GM23338 (cell line): ENCODE results near the gene TOX2. TPM values are rescaled to one million over a fixed set of nuclear protein-coding genes. Genes with fewer than 3 reads are reported as not detected.

Source experiments
- ATAC-seq: fragments of 200-7000 bp; cut with Tn5 transposase; 3 replicates; pipeline ENCODE4 v1.9.1; 2020
- DNase-seq: peaks from one replicate; pipeline ENCODE4 v3.0.0-alpha.2; 2015; ENCODE audit warnings: low spot score
- H2AFZ ChIP-seq: fragments of 200-600 bp; sonication (generic); 2 replicates; pipeline ENCODE4 v1.8.0; 2016; ENCODE audit warnings: antibody characterized with exemption, mild to moderate bottlenecking, moderate library complexity
- H3F3A ChIP-seq: fragments of 200-600 bp; sonication (generic); replicated peaks from 2 replicates; pipeline ENCODE4 v1.8.0; 2017; ENCODE audit warnings: antibody characterized with exemption, mixed run types, low read depth
- H3K27ac ChIP-seq: fragments of 200-600 bp; sonication (generic); 2 replicates; pipeline ENCODE4 v1.6.1; 2016; ENCODE audit warnings: low read depth
- H3K27me3 ChIP-seq: fragments of 200-600 bp; sonication (generic); 2 replicates; pipeline ENCODE4 v1.8.0; 2016; ENCODE audit warnings: mild to moderate bottlenecking, mixed run types, moderate library complexity; ENCODE audit not compliant: insufficient read depth
- H3K36me3 ChIP-seq: fragments of 200-600 bp; sonication (generic); 2 replicates; pipeline ENCODE4 v1.8.0; 2016; ENCODE audit warnings: mild to moderate bottlenecking; ENCODE audit not compliant: insufficient read depth
- H3K4me1 ChIP-seq: fragments of 200-600 bp; sonication (generic); 2 replicates; pipeline ENCODE4 v1.8.0; 2016; ENCODE audit warnings: mild to moderate bottlenecking, moderate library complexity; ENCODE audit not compliant: insufficient read depth
- H3K4me2 ChIP-seq: fragments of 200-600 bp; sonication (generic); 2 replicates; pipeline ENCODE4 v1.7.1; 2017; ENCODE audit warnings: mixed run types
- H3K4me3 ChIP-seq: fragments of 200-600 bp; sonication (generic); 2 replicates; pipeline ENCODE4 v1.6.1; 2016; ENCODE audit warnings: mixed run types
- H3K79me2 ChIP-seq: fragments of 200-600 bp; sonication (generic); replicated peaks from 2 replicates; pipeline ENCODE4 v1.8.0; 2017; ENCODE audit warnings: mild to moderate bottlenecking; ENCODE audit not compliant: insufficient read depth
- H3K9me2 ChIP-seq: fragments of 200-600 bp; sonication (generic); 2 replicates; pipeline ENCODE4 v1.8.0; 2017; ENCODE audit not compliant: insufficient read depth
- H4K20me1 ChIP-seq: fragments of 200-600 bp; sonication (generic); replicated peaks from 2 replicates; pipeline ENCODE4 v1.8.0; 2017; ENCODE audit warnings: mild to moderate bottlenecking; ENCODE audit not compliant: insufficient read depth
- H3K27ac Mint-ChIP-seq: 2 replicates; pipeline ENCODE4 v1.8.0; 2020; ENCODE audit warnings: inconsistent platforms, mild to moderate bottlenecking, moderate library complexity, mixed read lengths
- H3K27me3 Mint-ChIP-seq: 3 replicates; pipeline ENCODE4 v1.8.0; 2022; ENCODE audit warnings: low read depth, mild to moderate bottlenecking, moderate library complexity, mixed read lengths, inconsistent platforms; ENCODE audit not compliant: insufficient read depth, poor library complexity
- H3K36me3 Mint-ChIP-seq: 3 replicates; pipeline ENCODE4 v1.8.0; 2021; ENCODE audit warnings: low read depth, mild to moderate bottlenecking, inconsistent platforms, moderate library complexity, mixed read lengths
- H3K4me1 Mint-ChIP-seq: 3 replicates; pipeline ENCODE4 v1.8.0; 2020; ENCODE audit warnings: mild to moderate bottlenecking, inconsistent platforms, mixed read lengths
- H3K4me3 Mint-ChIP-seq: 3 replicates; pipeline ENCODE4 v1.8.0; 2021; ENCODE audit warnings: moderate library complexity, mild to moderate bottlenecking, inconsistent platforms, mixed read lengths
- H3K9me3 Mint-ChIP-seq: 3 replicates; pipeline ENCODE4 v1.8.0; 2020; ENCODE audit warnings: moderate library complexity, mild to moderate bottlenecking, inconsistent platforms, mixed read lengths
- CREB1 ChIP-seq: fragments of 250-450 bp; sonication (Bioruptor Pico); IDR thresholded peaks from 2 replicates; pipeline ENCODE4 v1.5.0; 2020; ENCODE audit warnings: low read depth, mild to moderate bottlenecking, moderate library complexity
- EZH2phosphoT487 ChIP-seq: fragments of 200-600 bp; sonication (generic); IDR thresholded peaks from one replicate; pipeline ENCODE4 v1.8.1; 2018; ENCODE audit warnings: antibody characterized with exemption; ENCODE audit not compliant: unreplicated experiment
- NANOG ChIP-seq: IDR thresholded peaks from 2 replicates; pipeline ENCODE4 v1.6.1; 2016; ENCODE audit warnings: antibody characterized with exemption, borderline replicate concordance
- POLR2AphosphoS5 ChIP-seq: IDR thresholded peaks from 2 replicates; pipeline ENCODE4 v1.6.1; 2016; ENCODE audit warnings: antibody characterized with exemption, low read depth
- polyA plus RNA-seq: library from polyadenylated mRNA; unstranded; fragments of >200 nt; fragmentation: Nextera tagmentation; extraction: Ambion mirVana; gene quantifications from 2 replicates; pipeline ENCODE4 v1.2.1, GENCODE V29; 2016
- total RNA-seq: library from RNA; depleted of rRNA; stranded (reverse); fragments of >200 nt; shearing (Covaris generic); gene quantifications from 2 replicates; pipeline ENCODE4 v1.2.3, GENCODE V29; 2014
- TF ChIP-seq, protein P1 (sequence below): fragments of 250-450 bp; sonication (Bioruptor Pico); IDR thresholded peaks from 2 replicates; pipeline ENCODE4 v1.5.0; 2020; ENCODE audit warnings: mild to moderate bottlenecking, moderate library complexity
- TF ChIP-seq, protein P2 (sequence below): IDR thresholded peaks from 2 replicates; pipeline ENCODE4 v1.6.1; 2016; ENCODE audit warnings: antibody characterized with exemption
- TF ChIP-seq, protein P3 (sequence below): IDR thresholded peaks from one replicate; pipeline ENCODE4 v1.6.1; 2018; ENCODE audit warnings: antibody characterized with exemption; ENCODE audit not compliant: unreplicated experiment
- TF ChIP-seq, protein P4 (sequence below), 2 experiments: fragments of 200-600 bp in 1 of 2; sonication (generic) in 1 of 2; conservative IDR thresholded peaks; 2 replicates each; pipeline versions ENCODE4 v1.5.1 to v1.6.1; 2016 to 2017; ENCODE audit warnings: antibody characterized with exemption in 2 of 2, low read depth in 2 of 2, mild to moderate bottlenecking in 2 of 2, moderate library complexity in 1 of 2

Gene TOX2
- total and polyA plus RNA-seq, 2 experiments from 2014 or later, result 1.4 to 1.5 TPM

DNA sequence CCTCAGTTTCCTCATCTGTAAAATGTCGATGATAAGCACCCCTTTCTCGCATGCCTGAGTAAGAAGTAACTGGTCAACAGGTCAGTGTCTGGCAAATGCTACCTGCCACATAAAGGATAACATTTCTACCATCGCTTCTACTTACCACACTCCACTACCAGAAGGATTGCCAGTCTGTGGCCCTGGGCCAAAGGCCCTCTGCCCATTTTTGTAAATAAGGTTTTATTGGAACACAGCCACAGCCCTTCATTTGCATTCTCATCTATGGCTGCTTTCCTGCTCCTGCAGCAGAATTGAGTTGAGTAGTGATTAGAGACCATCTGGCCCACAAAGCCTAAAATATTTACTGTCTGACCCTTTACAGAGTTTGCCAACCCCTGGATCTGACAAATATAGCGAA lies 121.8 kb downstream of the TOX2 start (continued):
- TF ChIP-seq, protein P1, sequence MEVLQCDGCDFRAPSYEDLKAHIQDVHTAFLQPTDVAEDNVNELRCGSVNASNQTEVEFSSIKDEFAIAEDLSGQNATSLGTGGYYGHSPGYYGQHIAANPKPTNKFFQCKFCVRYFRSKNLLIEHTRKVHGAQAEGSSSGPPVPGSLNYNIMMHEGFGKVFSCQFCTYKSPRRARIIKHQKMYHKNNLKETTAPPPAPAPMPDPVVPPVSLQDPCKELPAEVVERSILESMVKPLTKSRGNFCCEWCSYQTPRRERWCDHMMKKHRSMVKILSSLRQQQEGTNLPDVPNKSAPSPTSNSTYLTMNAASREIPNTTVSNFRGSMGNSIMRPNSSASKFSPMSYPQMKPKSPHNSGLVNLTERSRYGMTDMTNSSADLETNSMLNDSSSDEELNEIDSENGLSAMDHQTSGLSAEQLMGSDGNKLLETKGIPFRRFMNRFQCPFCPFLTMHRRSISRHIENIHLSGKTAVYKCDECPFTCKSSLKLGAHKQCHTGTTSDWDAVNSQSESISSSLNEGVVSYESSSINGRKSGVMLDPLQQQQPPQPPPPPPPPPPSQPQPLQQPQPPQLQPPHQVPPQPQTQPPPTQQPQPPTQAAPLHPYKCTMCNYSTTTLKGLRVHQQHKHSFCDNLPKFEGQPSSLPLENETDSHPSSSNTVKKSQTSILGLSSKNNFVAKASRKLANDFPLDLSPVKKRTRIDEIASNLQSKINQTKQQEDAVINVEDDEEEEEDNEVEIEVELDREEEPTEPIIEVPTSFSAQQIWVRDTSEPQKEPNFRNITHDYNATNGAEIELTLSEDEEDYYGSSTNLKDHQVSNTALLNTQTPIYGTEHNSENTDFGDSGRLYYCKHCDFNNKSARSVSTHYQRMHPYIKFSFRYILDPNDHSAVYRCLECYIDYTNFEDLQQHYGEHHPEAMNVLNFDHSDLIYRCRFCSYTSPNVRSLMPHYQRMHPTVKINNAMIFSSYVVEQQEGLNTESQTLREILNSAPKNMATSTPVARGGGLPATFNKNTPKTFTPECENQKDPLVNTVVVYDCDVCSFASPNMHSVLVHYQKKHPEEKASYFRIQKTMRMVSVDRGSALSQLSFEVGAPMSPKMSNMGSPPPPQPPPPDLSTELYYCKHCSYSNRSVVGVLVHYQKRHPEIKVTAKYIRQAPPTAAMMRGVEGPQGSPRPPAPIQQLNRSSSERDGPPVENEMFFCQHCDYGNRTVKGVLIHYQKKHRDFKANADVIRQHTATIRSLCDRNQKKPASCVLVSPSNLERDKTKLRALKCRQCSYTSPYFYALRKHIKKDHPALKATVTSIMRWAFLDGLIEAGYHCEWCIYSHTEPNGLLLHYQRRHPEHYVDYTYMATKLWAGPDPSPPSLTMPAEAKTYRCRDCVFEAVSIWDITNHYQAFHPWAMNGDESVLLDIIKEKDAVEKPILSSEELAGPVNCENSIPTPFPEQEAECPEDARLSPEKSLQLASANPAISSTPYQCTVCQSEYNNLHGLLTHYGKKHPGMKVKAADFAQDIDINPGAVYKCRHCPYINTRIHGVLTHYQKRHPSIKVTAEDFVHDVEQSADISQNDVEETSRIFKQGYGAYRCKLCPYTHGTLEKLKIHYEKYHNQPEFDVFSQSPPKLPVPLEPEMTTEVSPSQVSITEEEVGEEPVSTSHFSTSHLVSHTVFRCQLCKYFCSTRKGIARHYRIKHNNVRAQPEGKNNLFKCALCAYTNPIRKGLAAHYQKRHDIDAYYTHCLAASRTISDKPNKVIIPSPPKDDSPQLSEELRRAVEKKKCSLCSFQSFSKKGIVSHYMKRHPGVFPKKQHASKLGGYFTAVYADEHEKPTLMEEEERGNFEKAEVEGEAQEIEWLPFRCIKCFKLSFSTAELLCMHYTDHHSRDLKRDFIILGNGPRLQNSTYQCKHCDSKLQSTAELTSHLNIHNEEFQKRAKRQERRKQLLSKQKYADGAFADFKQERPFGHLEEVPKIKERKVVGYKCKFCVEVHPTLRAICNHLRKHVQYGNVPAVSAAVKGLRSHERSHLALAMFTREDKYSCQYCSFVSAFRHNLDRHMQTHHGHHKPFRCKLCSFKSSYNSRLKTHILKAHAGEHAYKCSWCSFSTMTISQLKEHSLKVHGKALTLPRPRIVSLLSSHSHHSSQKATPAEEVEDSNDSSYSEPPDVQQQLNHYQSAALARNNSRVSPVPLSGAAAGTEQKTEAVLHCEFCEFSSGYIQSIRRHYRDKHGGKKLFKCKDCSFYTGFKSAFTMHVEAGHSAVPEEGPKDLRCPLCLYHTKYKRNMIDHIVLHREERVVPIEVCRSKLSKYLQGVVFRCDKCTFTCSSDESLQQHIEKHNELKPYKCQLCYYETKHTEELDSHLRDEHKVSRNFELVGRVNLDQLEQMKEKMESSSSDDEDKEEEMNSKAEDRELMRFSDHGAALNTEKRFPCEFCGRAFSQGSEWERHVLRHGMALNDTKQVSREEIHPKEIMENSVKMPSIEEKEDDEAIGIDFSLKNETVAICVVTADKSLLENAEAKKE (CRISPR knock-in tag), result no peak

DNA sequence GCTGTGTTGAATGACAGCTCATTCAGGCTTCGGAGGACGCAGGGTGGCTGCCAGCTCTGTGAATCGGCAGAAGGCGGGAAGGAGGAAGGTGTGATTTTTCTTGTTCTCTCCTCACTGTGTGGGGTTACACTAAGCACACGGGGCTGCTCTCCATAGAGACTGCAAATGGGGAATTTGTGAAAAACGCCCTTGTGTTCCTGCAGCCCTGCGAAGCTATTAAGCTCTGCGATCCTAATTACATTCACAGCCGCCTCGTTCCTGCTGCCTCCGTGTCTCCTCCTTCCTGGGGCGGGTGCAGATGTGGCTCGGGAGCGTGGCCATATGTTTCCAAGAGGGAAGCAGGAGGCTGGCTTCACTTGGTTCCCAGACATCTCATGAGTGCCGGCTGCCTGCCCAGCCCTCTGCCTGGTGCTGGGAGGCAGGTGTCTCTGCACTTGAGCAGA lies 124.0 kb downstream of the TOX2 start:
- H3K4me3 Mint-ChIP-seq, result no peak overlapping the region
- H3K27me3 Mint-ChIP-seq, result peaks cover 9% of the 10 kb centered on the region
- H3K4me3 ChIP-seq, result no peak overlapping the region
- no peak for ATAC-seq
- H3K4me1 Mint-ChIP-seq, result no peaks in the 10 kb centered on the region
- no peaks in the 10 kb centered on the region for H3K27me3 ChIP-seq
- H2AFZ ChIP-seq, result no peak overlapping the region
- no peaks in the 10 kb centered on the region for H3K9me3 Mint-ChIP-seq
- no peak overlapping the region; the same call in 1 of the 2 replicates for H3K27ac Mint-ChIP-seq
- no peaks in the 10 kb centered on the region for H3K79me2 ChIP-seq
- no peak overlapping the region for H3K27ac ChIP-seq
- H4K20me1 ChIP-seq, result no peaks in the 10 kb centered on the region
- H3K9me2 ChIP-seq, result no peaks in the 10 kb centered on the region
- no peaks in the 10 kb centered on the region for H3K4me1 ChIP-seq
- no peaks in the 10 kb centered on the region for H3F3A ChIP-seq
- no peak overlapping the region for H3K4me2 ChIP-seq
- no peaks in the 10 kb centered on the region for H3K36me3 ChIP-seq
- H3K36me3 Mint-ChIP-seq, result no peaks in the 10 kb centered on the region
- no peak for DNase-seq
- TF ChIP-seq, protein P2, sequence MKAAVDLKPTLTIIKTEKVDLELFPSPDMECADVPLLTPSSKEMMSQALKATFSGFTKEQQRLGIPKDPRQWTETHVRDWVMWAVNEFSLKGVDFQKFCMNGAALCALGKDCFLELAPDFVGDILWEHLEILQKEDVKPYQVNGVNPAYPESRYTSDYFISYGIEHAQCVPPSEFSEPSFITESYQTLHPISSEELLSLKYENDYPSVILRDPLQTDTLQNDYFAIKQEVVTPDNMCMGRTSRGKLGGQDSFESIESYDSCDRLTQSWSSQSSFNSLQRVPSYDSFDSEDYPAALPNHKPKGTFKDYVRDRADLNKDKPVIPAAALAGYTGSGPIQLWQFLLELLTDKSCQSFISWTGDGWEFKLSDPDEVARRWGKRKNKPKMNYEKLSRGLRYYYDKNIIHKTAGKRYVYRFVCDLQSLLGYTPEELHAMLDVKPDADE, result no peak
- TF ChIP-seq, protein P3, sequence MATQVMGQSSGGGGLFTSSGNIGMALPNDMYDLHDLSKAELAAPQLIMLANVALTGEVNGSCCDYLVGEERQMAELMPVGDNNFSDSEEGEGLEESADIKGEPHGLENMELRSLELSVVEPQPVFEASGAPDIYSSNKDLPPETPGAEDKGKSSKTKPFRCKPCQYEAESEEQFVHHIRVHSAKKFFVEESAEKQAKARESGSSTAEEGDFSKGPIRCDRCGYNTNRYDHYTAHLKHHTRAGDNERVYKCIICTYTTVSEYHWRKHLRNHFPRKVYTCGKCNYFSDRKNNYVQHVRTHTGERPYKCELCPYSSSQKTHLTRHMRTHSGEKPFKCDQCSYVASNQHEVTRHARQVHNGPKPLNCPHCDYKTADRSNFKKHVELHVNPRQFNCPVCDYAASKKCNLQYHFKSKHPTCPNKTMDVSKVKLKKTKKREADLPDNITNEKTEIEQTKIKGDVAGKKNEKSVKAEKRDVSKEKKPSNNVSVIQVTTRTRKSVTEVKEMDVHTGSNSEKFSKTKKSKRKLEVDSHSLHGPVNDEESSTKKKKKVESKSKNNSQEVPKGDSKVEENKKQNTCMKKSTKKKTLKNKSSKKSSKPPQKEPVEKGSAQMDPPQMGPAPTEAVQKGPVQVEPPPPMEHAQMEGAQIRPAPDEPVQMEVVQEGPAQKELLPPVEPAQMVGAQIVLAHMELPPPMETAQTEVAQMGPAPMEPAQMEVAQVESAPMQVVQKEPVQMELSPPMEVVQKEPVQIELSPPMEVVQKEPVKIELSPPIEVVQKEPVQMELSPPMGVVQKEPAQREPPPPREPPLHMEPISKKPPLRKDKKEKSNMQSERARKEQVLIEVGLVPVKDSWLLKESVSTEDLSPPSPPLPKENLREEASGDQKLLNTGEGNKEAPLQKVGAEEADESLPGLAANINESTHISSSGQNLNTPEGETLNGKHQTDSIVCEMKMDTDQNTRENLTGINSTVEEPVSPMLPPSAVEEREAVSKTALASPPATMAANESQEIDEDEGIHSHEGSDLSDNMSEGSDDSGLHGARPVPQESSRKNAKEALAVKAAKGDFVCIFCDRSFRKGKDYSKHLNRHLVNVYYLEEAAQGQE, result no peak
- no peak for TF ChIP-seq CREB1 (CRISPR knock-in tag)
- no peak for TF ChIP-seq NANOG
- no peak for TF ChIP-seq EZH2phosphoT487
- TF ChIP-seq, protein P4, sequence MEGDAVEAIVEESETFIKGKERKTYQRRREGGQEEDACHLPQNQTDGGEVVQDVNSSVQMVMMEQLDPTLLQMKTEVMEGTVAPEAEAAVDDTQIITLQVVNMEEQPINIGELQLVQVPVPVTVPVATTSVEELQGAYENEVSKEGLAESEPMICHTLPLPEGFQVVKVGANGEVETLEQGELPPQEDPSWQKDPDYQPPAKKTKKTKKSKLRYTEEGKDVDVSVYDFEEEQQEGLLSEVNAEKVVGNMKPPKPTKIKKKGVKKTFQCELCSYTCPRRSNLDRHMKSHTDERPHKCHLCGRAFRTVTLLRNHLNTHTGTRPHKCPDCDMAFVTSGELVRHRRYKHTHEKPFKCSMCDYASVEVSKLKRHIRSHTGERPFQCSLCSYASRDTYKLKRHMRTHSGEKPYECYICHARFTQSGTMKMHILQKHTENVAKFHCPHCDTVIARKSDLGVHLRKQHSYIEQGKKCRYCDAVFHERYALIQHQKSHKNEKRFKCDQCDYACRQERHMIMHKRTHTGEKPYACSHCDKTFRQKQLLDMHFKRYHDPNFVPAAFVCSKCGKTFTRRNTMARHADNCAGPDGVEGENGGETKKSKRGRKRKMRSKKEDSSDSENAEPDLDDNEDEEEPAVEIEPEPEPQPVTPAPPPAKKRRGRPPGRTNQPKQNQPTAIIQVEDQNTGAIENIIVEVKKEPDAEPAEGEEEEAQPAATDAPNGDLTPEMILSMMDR (conservative IDR thresholded peaks at IDR 0.05; ENCODE audit: low read depth in 2 of 2), result no peak
- no peak for TF ChIP-seq POLR2AphosphoS5
